OCI-LY7 (cell line): ENCODE measurements around the gene FOXB1.

Experiments used
- CTCF ChIP-seq: fragments of 200-600 bp; sonication (generic); conservative IDR thresholded peaks from 2 replicates; pipeline ENCODE4 v1.5.1; 2014; ENCODE audit warnings: mild to moderate bottlenecking, antibody characterized with exemption, low read length, moderate library complexity, mixed read lengths
- EZH2phosphoT487 ChIP-seq: fragments of 200-600 bp; sonication (generic); IDR thresholded peaks from 2 replicates; pipeline ENCODE4 v1.6.1; 2018; ENCODE audit warnings: low read depth, borderline replicate concordance, mild to moderate bottlenecking, mixed run types, antibody characterized with exemption, low read length, moderate library complexity, mixed read lengths

- no peak for TF ChIP-seq CTCF
- TF ChIP-seq EZH2phosphoT487: no peak
These were observed 685 bp upstream of the FOXB1 start for GRCh38 chr15:60003243-60004008.
